Measurements from ENCODE around the gene ERBB4. TPM values are rescaled to one million over a fixed set of nuclear protein-coding genes. Genes with fewer than 3 reads are reported as not detected.

The ERBB4 gene
- total and polyA plus RNA-seq, 10 of the 15 experiments (the other 5 are each of a cell fraction or from before 2014, with no cell fraction given): under 0.01 to 0.23 (median 0.01) TPM; not detected in 4

GRCh38 chr2:211985393-211985792 lies 553.2 kb downstream of the ERBB4 start:
- FAIRE-seq (no peak), ATAC-seq (no peak), DNase-seq (ENCODE audit: low read depth, low spot score) (no peak)
- H3K9me3 ChIP-seq (replicated peaks; ENCODE audit: control insufficient read depth, insufficient read depth, low read length): no peaks in the 10 kb centered on the region
- H3K4me1 ChIP-seq (ENCODE audit: control insufficient read depth, insufficient read depth, low read length): no peaks in the 10 kb centered on the region
- intact Hi-C loops (cut with micrococcal nuclease; ENCODE audit: unreplicated experiment) (no loop called here), in situ Hi-C loops (cut with MboI) (no loop called here)
- CTCF ChIA-PET: interaction anchor here (1.4 kb wide), 1 partner anchor 9 kb away, joined by 3 read pairs; no protein-coding TSS in a partner anchor
- no peak overlapping the region for H3K27ac ChIP-seq (ENCODE audit: control insufficient read depth, insufficient read depth)
- no peak overlapping the region for H3K9ac ChIP-seq (ENCODE audit: control insufficient read depth, insufficient read depth, low read length)
- POLR2A ChIA-PET: no interaction called here
- SMC1A ChIA-PET (ENCODE audit: uncharacterized antibody, unreplicated experiment): interaction anchor here (1.2 kb wide), 1 partner anchor 258 kb away, joined by 3 read pairs; no protein-coding TSS in a partner anchor
- no peaks in the 10 kb centered on the region for H3K27me3 ChIP-seq (replicated peaks in 1 of 2; ENCODE audit: control insufficient read depth in 2 of 2, insufficient read depth in 2 of 2, low read length in 1 of 2)
- H3K36me3 ChIP-seq (ENCODE audit: control insufficient read depth in 2 of 2, insufficient read depth in 2 of 2, low read length in 1 of 2): no peaks in the 10 kb centered on the region
- no peak for TF ChIP-seq POLR2AphosphoS2 (IDR thresholded peaks at IDR 0.05; ENCODE audit: low read depth, low read length)
- H3K79me2 ChIP-seq (ENCODE audit: control insufficient read depth, insufficient read depth, low read length): no peaks in the 10 kb centered on the region
- no peak overlapping the region for H2AFZ ChIP-seq (ENCODE audit: control insufficient read depth, low read depth, low read length)
- H3K4me2 ChIP-seq (ENCODE audit: control insufficient read depth, insufficient read depth): no peak overlapping the region
- no peak overlapping the region for H3K4me3 ChIP-seq
- RAD21 ChIA-PET (ENCODE audit: unreplicated experiment): interaction anchor here (0.5 to 1.0 kb wide), 2 partner anchors 19 to 575 kb away, joined by 3 to 5 read pairs; no protein-coding TSS in a partner anchor
- no TSS peak for BruUV-seq (replicated peaks)
- WGBS (ENCODE audit: insufficient coverage, insufficient replicate concordance, low lambda C conversion rate, missing lambda C conversion rate): 9% methylated on average over 1 of the region's 1 CpG
- no peaks in the 10 kb centered on the region for H4K20me1 ChIP-seq (ENCODE audit: control insufficient read depth, insufficient read depth)

- H3K27ac ChIP-seq (ENCODE audit: control insufficient read depth, insufficient read depth): no peak overlapping the region
- no peak overlapping the region for H3K4me2 ChIP-seq (ENCODE audit: control insufficient read depth, insufficient read depth)
- DNase-seq (ENCODE audit: low read depth, low spot score): no peak
- no peaks in the 10 kb centered on the region for H3K27me3 ChIP-seq (replicated peaks in 1 of 2; ENCODE audit: control insufficient read depth in 2 of 2, insufficient read depth in 2 of 2, low read length in 1 of 2)
- RAD21 ChIA-PET (ENCODE audit: unreplicated experiment): no interaction called here
- H3K4me1 ChIP-seq (ENCODE audit: control insufficient read depth, insufficient read depth, low read length): no peaks in the 10 kb centered on the region
- CTCF ChIA-PET: interaction anchor here (0.5 to 1.2 kb wide), 2 partner anchors 11 to 315 kb away, joined by 4 to 5 read pairs; no protein-coding TSS in a partner anchor
- in situ Hi-C loops (cut with MboI): no loop called here
- TF ChIP-seq PML (IDR thresholded peaks at IDR 0.05; ENCODE audit: low read length) (no peak), TCF3 (IDR thresholded peaks at IDR 0.05; ENCODE audit: borderline replicate concordance, insufficient read depth, low read depth, low read length) (no peak), BCL11A (IDR thresholded peaks at IDR 0.05; ENCODE audit: low read depth, low read length) (no peak), GABPA (IDR thresholded peaks at IDR 0.05; ENCODE audit: low read depth) (no peak), USF2 (IDR thresholded peaks at IDR 0.05; ENCODE audit: borderline replicate concordance, low read depth, low read length) (no peak)
- H3K4me3 ChIP-seq: no peak overlapping the region
- no peaks in the 10 kb centered on the region for H3K9me3 ChIP-seq (replicated peaks; ENCODE audit: control insufficient read depth, insufficient read depth, low read length)
- no peak for ATAC-seq
- H3K36me3 ChIP-seq (ENCODE audit: control insufficient read depth in 2 of 2, insufficient read depth in 2 of 2, low read length in 1 of 2): no peaks in the 10 kb centered on the region
- BruUV-seq (replicated peaks): no TSS peak
- H4K20me1 ChIP-seq (ENCODE audit: control insufficient read depth, insufficient read depth): no peaks in the 10 kb centered on the region
- 3% methylated on average over 2 of the region's 2 CpGs for WGBS (ENCODE audit: insufficient coverage, insufficient replicate concordance, low lambda C conversion rate, missing lambda C conversion rate)
- H3K79me2 ChIP-seq (ENCODE audit: control insufficient read depth, insufficient read depth, low read length): no peaks in the 10 kb centered on the region
- SMC1A ChIA-PET (ENCODE audit: uncharacterized antibody, unreplicated experiment): interaction anchor here (0.8 kb wide), 1 partner anchor 46 kb away, joined by 3 read pairs; no protein-coding TSS in a partner anchor
- no peak for FAIRE-seq
- H2AFZ ChIP-seq (ENCODE audit: control insufficient read depth, low read depth, low read length): no peak overlapping the region
- intact Hi-C loops (cut with micrococcal nuclease; ENCODE audit: unreplicated experiment): no loop called here
- POLR2A ChIA-PET: no interaction called here
- H3K9ac ChIP-seq (ENCODE audit: control insufficient read depth, insufficient read depth, low read length): no peak overlapping the region
Measured at GRCh38 chr2:211982162-211982561, 556.4 kb downstream of the ERBB4 start.
